ENCODE results near the gene PLEKHA6.
A peak's percentile ranks its signal among the peaks of the same experiment; 100 is the strongest.
"Not testable (repeated sequence)": the region's sequence is repeated elsewhere in the genome, so short reads cannot be mapped to it uniquely, and the experiment has no call there.

PLEKHA6 gene

GRCh38 chr1:204336421-204337035 is 23.2 kb downstream of the PLEKHA6 start:
- peak in 1 of 51 donors; percentile 23 for DNase-seq

GRCh38 chr1:204335533-204335932 is 24.2 kb downstream of the PLEKHA6 start:
- DNase-seq = no peak

GRCh38 chr1:204335085-204335484 is 24.6 kb downstream of the PLEKHA6 start:
- no peak for DNase-seq

GRCh38 chr1:204334455-204334854 is 25.3 kb downstream of the PLEKHA6 start:
- no peak for DNase-seq

GRCh38 chr1:204333427-204333826 is 26.3 kb downstream of the PLEKHA6 start:
- no peak for DNase-seq

- DNase-seq = no peak
These were observed 27.8 kb downstream of the PLEKHA6 start for GRCh38 chr1:204331847-204332487.

GRCh38 chr1:204331275-204331674 is 28.5 kb downstream of the PLEKHA6 start:
- DNase-seq = no peak

GRCh38 chr1:204327870-204328269 is 31.9 kb downstream of the PLEKHA6 start:
- DNase-seq = not testable (repeated sequence)

- no peak for DNase-seq
These were observed 32.4 kb downstream of the PLEKHA6 start for GRCh38 chr1:204327359-204327758.

GRCh38 chr1:204326771-204327300 is 32.9 kb downstream of the PLEKHA6 start:
- peak in 18 of 51 donors; percentile 18 to 43 (median 29) for DNase-seq

GRCh38 chr1:204325944-204326343 is 33.8 kb downstream of the PLEKHA6 start:
- DNase-seq = peak in 16 of 51 donors; percentile 17 to 68 (median 46)

- DNase-seq = no peak
These were observed 35.8 kb downstream of the PLEKHA6 start for GRCh38 chr1:204323887-204324286.

GRCh38 chr1:204322339-204322868 is 37.3 kb downstream of the PLEKHA6 start:
- DNase-seq = no peak

GRCh38 chr1:204321665-204322064 is 38.1 kb downstream of the PLEKHA6 start:
- DNase-seq = peak in 1 of 51 donors; percentile 17

GRCh38 chr1:204321051-204321450 is 38.7 kb downstream of the PLEKHA6 start:
- no peak for DNase-seq

- DNase-seq = no peak
These were observed 39.3 kb downstream of the PLEKHA6 start for GRCh38 chr1:204320382-204320804.

- peak in 1 of 51 donors; percentile 31 for DNase-seq
These were observed 40.3 kb downstream of the PLEKHA6 start for GRCh38 chr1:204319462-204319861.

GRCh38 chr1:204319027-204319426 is 40.7 kb downstream of the PLEKHA6 start:
- no peak for DNase-seq

GRCh38 chr1:204318324-204318723 is 41.4 kb downstream of the PLEKHA6 start:
- no peak for DNase-seq

- no peak for DNase-seq
These were observed 42.6 kb downstream of the PLEKHA6 start for GRCh38 chr1:204317170-204317569.

- no peak for DNase-seq
These were observed 43.6 kb downstream of the PLEKHA6 start for GRCh38 chr1:204316164-204316563.

- no peak for DNase-seq
These were observed 44.7 kb downstream of the PLEKHA6 start for GRCh38 chr1:204314893-204315658.

All from hypothalamus (tissue), 51 donors.